NCI-H2196 (cell line): ENCODE data around the gene IDE.
"Not testable (repeated sequence)": the region's sequence is repeated elsewhere in the genome, so short reads cannot be mapped to it uniquely, and the experiment has no call there.

ENCODE experiments used
- DNase-seq: peaks from one replicate; lab custom pipeline; 2025; ENCODE audit not compliant: unreplicated experiment; lab: John Stamatoyannopoulos, UW

IDE gene

GRCh38 chr10:92420546-92421275, 153.2 kb downstream of the IDE start:
- DNase-seq: no peak

DNA sequence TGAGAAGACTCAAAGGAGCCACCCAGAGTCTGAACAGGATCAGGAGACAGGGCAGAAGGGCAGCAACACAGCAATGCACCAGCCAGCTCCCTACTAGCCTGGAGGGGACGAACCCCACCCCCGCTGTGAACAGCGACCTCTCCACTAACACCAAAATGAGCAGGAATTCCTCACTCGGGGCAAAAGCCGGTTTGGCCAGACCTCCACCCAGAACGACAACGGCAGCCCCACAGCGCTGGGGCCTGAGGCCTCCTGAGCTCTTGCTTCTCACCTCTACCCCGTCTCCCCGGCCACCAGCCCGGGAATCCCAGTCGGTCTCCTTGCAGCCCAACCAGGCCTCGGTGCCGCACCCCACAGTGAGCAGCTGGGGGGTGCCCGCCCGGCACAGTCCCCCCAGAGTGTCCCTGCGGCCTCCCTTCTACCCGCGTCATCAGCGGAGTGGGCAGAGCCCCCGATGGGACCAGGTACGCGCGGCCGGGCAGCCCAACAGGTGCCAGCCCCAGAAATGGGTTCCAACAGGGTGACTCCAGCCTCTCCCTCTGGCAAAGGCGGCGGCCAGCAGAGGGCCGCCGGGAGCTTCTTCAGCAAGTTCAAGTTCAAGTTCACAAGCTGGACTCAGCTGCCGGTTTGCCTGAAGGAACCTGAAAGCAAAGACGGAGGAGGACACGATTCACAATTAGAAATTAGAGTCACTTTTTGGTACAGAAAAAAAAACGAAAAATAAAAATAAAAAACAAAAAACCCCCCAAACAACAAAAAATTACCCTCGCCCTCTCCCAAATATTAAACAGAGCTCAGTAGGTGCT, 153.9 kb downstream of the IDE start:
- DNase-seq: no peak

GRCh38 chr10:92418891-92419290, 155.0 kb downstream of the IDE start:
- no peak for DNase-seq

DNA sequence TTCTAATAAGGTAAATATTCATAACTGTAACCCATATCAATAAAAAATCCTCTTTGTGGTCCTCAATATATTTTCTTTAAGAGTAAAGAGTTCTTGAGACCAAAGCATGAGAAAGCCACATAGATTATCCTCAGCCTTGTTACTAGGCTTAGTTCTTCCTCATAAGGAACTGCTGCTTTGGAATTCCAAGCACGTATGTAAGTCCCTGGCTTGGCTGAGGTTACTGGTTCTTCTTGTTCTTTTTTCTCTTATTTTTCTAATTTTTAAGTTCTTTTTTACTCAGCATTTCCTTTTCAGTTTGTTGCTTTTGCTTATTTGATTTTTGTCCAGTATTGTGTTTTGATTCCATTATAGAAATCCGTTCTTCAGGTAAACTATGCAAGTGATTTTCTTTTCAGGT, 155.7 kb downstream of the IDE start:
- no peak for DNase-seq

GRCh38 chr10:92413519-92413918, 160.4 kb downstream of the IDE start:
- DNase-seq: no peak

DNA sequence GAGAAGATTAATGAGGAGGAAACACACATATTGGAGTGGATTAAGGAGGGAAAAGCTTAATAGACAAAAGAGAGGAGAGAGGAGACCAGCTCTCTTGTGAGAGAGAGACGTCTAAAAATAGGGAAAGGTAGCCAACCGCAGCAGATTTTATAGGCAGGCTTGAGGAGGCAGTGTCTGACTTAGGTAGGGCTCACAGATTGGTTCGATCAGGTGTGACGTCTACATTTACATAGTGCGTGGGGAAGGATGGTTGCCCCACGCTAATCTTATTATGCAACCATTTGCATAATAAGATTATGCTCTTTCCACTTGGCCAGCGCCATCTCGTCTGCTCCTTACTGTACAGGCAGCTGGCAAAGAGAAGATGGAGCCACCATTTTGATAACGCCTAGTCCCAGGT, 160.9 kb downstream of the IDE start:
- no peak for DNase-seq

DNA sequence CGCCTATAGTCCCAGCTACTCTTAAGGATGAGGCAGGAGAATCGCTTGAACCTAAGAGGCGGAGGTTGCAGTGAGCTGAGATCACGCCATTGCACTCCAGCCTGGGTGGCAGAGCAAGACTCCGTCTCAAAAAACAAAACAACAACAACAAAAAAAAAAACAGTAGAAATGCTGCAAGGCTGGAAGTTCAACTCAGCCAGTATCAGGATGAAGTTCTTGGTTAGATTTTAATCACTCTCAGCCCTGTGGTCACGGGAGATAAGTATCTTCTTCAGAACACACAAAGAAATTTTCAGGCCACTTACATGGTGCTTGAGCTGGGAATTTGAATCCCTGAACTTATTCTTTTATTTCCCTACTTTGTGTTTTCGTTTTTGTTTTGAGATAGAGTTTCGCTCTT, 162.5 kb downstream of the IDE start:
- DNase-seq: no peak

DNA sequence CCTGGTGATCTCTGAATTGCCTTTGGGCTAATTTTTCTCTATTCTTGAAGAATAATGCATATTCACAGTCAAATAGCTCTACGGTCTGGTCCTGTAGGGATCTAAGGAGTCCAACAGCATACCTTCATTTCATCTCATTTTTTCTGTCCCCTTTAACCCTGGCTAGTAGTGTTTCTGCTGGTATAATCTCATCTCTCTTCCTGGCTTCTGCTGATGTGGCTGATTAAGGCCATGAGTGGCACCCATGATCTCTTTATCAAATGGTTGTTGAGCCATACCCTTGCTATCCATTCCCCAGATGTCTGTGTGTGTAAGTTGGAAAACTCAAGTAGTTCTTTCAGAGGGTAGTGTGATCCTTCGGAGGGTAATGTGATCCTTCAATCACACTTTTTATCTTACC, 163.4 kb downstream of the IDE start:
- no peak for DNase-seq

DNA sequence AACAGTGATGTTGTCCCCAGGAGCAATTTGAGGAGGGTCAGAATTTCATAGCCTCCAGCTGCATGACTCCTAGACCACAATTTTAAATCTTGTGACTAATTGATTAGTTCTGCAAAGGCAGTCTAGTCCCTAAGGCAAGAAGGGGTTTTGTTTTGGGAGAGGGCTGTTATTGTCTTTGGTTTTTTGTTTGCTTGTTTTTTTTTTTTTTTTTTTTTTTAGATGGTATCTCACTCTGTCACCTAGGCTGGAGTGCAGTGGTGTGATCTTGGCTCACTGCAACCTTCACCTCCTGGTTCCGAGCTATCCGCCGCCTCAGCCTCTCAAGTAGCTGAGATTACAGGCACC, 165.9 kb downstream of the IDE start:
- DNase-seq: no peak

DNA sequence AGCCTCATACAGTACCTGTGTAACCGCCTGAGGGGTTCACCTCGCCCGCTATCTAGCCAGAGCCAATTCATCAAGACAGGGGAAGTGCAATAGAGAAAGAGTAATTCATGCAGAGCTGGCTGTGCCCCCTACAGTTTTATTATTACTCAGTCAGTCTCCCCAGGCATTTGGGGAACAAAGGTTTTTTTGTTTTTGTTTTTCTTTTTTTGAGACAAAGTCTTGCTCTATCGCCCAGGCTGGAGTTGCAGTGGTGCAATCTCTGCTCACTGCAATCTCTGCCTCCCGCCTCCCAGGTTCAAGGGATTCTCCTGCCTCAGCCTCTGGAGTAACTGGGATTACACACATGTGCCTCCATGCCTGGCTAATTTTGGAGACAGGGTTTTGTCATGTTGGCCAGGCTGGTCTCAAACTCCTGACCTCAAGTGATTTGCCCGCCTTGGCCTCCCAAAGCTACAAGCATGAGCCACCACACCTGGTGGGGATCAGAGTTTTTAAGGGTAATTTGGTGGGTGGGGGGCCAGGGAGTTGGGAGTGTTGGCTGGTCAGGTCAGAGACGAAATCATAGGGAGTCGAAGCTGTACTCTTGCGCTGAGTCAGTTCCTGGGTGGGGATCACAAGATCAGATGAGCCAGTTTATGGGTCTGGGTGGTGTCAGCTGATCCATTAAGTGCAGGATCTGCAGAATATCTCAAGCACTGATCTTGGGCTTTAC, 166.4 kb downstream of the IDE start:
- no peak for DNase-seq

- DNase-seq: no peak
Observed at GRCh38 chr10:92405419-92405924, 168.4 kb downstream of the IDE start.

- no peak for DNase-seq
Observed at GRCh38 chr10:92404612-92405418, 169.1 kb downstream of the IDE start.

DNA sequence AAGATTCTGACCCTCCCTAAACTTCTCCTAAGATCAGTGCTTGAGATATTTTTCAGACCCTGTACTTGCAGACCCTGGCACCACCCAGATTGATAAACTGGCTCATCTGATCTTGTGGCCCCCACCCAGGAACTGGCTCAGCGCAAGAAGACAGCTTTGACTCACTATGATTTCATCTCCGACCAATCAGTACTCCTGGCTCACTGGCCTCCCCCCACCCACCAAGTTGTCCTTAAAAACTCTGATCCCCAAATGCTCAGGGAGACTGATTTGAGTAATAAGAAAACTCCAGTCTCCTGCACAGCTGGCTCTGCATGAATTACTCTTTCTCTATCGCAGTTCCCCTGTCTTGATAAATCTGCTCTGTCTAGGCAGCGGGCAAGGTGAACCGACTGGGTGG, 171.7 kb downstream of the IDE start:
- not testable (repeated sequence) for DNase-seq
